Keratinocyte (primary cell): ENCODE data around the gene MYT1. TPM values are rescaled to one million over a fixed set of nuclear protein-coding genes. Genes with fewer than 3 reads are reported as not detected.
A peak's percentile ranks its signal among the peaks of the same experiment; 100 is the strongest.

Experiments
- DNase-seq: peaks from one replicate; pipeline ENCODE4 v3.0.0-alpha.2; 2011; ENCODE audit warnings: low read depth, missing footprints, low spot score
- FAIRE-seq: peaks from 2 replicates; lab custom pipeline; 2011; peaks lifted over from hg19 to GRCh38; lab: Jason Lieb, UNC
- H2AFZ ChIP-seq: 2 replicates; pipeline ENCODE4 v1.6.0; 2012; ENCODE audit warnings: low read length, control low read depth, inconsistent platforms; ENCODE audit not compliant: control insufficient read depth
- H3K27ac ChIP-seq: 2 replicates; pipeline ENCODE4 v1.5.1; 2011; ENCODE audit warnings: low read length; ENCODE audit not compliant: control insufficient read depth, insufficient read depth
- H3K27me3 ChIP-seq: 3 replicates; pipeline ENCODE4 v1.6.0; 2011; ENCODE audit warnings: low read length; ENCODE audit not compliant: control insufficient read depth, insufficient read depth; ENCODE audit errors: extremely low read depth
- H3K36me3 ChIP-seq, 2 experiments: 2 replicates in 1 of 2; 3 replicates in 1 of 2; pipeline ENCODE4 v1.5.1; 2011; ENCODE audit warnings: low read length in 2 of 2, mild to moderate bottlenecking in 1 of 2; ENCODE audit not compliant: control insufficient read depth in 2 of 2, insufficient read depth in 2 of 2; ENCODE audit errors: extremely low read depth in 1 of 2
- H3K4me1 ChIP-seq: 3 replicates; pipeline ENCODE4 v1.5.1; 2011; ENCODE audit warnings: low read length; ENCODE audit not compliant: control insufficient read depth, insufficient read depth; ENCODE audit errors: extremely low read depth
- H3K4me2 ChIP-seq: 3 replicates; pipeline ENCODE4 v1.6.0; 2011; ENCODE audit warnings: low read depth, low read length; ENCODE audit not compliant: control insufficient read depth, insufficient read depth; ENCODE audit errors: extremely low read depth
- H3K4me3 ChIP-seq, 3 experiments: fragments of 200-600 bp in 1 of 3; sonication (generic) in 1 of 3; 2 replicates in 2 of 3; 3 replicates in 1 of 3; pipeline ENCODE4 v1.5.1; 2011 to 2016; ENCODE audit warnings: low read length in 3 of 3, mild to moderate bottlenecking in 3 of 3, control low read depth in 2 of 3, inconsistent platforms in 1 of 3, low read depth in 1 of 3, mixed read lengths in 1 of 3, mixed run types in 1 of 3, moderate library complexity in 1 of 3; ENCODE audit not compliant: control insufficient read depth in 2 of 3, insufficient read depth in 2 of 3; ENCODE audit errors: extremely low read depth in 1 of 3
- H3K79me2 ChIP-seq: 2 replicates; pipeline ENCODE4 v1.6.0; 2012; ENCODE audit warnings: low read length; ENCODE audit not compliant: control insufficient read depth, insufficient read depth
- H3K9ac ChIP-seq: 3 replicates; pipeline ENCODE4 v1.6.0; 2011; ENCODE audit warnings: low read length; ENCODE audit not compliant: control insufficient read depth, insufficient read depth; ENCODE audit errors: extremely low read depth
- H3K9me1 ChIP-seq: 3 replicates; pipeline ENCODE4 v1.6.0; 2011; ENCODE audit warnings: low read length; ENCODE audit not compliant: control insufficient read depth, insufficient read depth; ENCODE audit errors: extremely low read depth
- H3K9me3 ChIP-seq: 2 replicates; pipeline ENCODE4 v1.5.1; 2012; ENCODE audit warnings: low read depth, low read length; ENCODE audit not compliant: control insufficient read depth
- H4K20me1 ChIP-seq: 3 replicates; pipeline ENCODE4 v1.6.0; 2011; ENCODE audit warnings: low read length; ENCODE audit not compliant: control insufficient read depth, insufficient read depth; ENCODE audit errors: extremely low read depth
- CTCF ChIP-seq, 3 experiments: IDR thresholded peaks in 1 of 3; conservative IDR thresholded peaks in 1 of 3; optimal IDR thresholded peaks in 1 of 3; 2 replicates in 2 of 3; 3 replicates in 1 of 3; pipeline versions ENCODE3 to v1.5.1; 2011; ENCODE audit warnings: low read length in 3 of 3, mild to moderate bottlenecking in 3 of 3, moderate library complexity in 2 of 3, control low read depth in 1 of 3, inconsistent platforms in 1 of 3; ENCODE audit not compliant: insufficient read depth in 2 of 3; ENCODE audit errors: extremely low read depth in 1 of 3
- EZH2 ChIP-seq: IDR thresholded peaks from one replicate; pipeline ENCODE4 v1.6.1; 2012; ENCODE audit warnings: inconsistent platforms, mild to moderate bottlenecking, low read length, moderate library complexity
- dilution Hi-C: fragments of 300-500 bp; cut with MboI; formaldehyde crosslinking; loops from one replicate; pipeline ENCODE4 v1.7.0; 2020; ENCODE audit warnings: low sequenced_read_pairs; ENCODE audit not compliant: extremely low pct_ligation_motif_present
- polyA plus RNA-seq, 5 experiments: library from polyadenylated mRNA; depleted of rRNA in 3 of 5; stranded (reverse) in 3 of 5; stranded (forward) in 1 of 5; unstranded in 1 of 5; fragments of >200 nt; gene quantifications; 1 replicate in 1 of 5; 2 replicates in 3 of 5; 3 replicates in 1 of 5; pipeline versions ENCODE4 v1.2.1 to v1.2.3, GENCODE V29; 2011 to 2012; ENCODE audit warnings: missing spikeins in 2 of 5, low read depth in 1 of 5, low replicate concordance in 1 of 5

MYT1 gene
- polyA plus RNA-seq, 1 donor (not counting 4 experiments of a cell fraction or from before 2014, with no cell fraction given), result not detected

DNA sequence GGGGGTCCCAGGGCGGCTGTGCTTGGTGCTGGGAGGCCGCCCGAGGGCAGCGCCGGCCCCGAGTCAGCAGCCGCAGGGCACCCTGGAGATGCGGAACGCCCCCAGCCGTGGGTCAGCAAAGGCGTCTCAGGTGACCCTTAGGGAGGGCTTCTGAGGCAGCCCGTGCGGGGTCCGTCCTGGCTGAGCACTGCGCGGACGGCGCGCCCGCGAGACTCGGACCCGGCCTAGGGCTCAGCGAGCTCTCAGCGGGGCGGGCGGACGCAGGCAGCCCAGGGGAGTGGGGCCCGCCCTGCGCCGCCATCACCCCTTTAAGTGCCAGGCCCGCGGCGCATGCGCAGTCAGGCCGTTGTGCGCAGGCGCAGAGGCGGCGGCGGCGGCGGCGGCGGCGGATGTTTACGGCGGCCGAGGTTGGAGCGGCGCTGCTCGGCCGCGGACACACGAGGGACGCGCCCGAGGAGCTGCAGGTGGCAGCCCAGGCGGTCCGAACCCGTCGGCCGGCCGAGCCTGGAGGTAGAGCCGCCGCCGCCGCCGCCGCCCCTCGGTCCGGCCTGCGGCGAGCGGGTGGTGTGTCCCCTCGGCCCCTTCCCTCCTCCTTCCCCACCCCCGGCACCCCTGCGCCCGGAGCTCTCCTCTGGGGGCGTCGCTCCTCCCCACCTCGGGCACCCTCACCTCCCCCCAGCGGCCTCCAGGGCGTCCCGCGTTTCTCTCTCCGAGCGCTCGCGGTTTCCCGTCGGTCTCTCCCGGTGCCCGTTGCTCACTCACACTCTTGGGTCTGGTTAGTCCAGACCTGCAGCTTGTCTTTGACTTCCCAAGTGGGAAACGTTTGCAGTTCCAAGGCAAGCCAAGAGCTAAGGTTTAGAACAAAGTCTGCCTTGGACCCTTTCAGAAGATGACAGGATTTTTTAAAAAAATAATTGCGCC is 91.4 kb downstream of the MYT1 start, which contains the start of gene PCMTD2:
PCMTD2 (plus strand) TSS at position 388 of the 921 bp plus-strand sequence. CDS start 4,218 bp downstream, outside the sequence.
- Histone ChIP-seq H3K27ac (peak within 1 kb of the TSS; percentile 66), H3K79me2 (peaks cover 6% of the 10 kb centered on the region), H2AFZ (peak within 1 kb of the TSS; percentile 90), H4K20me1 (no peaks in the 10 kb centered on the region), H3K36me3 (peaks cover 0 to 4% of the 10 kb centered on the region in 2 experiments), H3K4me3 (peak within 1 kb of the TSS; percentile 73 to 94 (median 82)), H3K9me1 (no peaks in the 10 kb centered on the region), H3K9ac (peak within 1 kb of the TSS; percentile 82), H3K4me2 (peak within 1 kb of the TSS; percentile 90), H3K27me3 (peaks cover 2% of the 10 kb centered on the region), H3K4me1 (peaks cover 9% of the 10 kb centered on the region), H3K9me3 (no peaks in the 10 kb centered on the region)
- TF ChIP-seq CTCF (optimal IDR thresholded peaks at IDR 0.05 in 1 of 3, IDR thresholded peaks at IDR 0.05 in 1 of 3, conservative IDR thresholded peaks at IDR 0.05 in 1 of 3; ENCODE audit: extremely low read depth in 1 of 3, insufficient read depth in 2 of 3, low read length in 3 of 3) (no peak), EZH2 (no peak)
- dilution Hi-C loops, result no loop called here
- DNase-seq (peak; percentile 13), FAIRE-seq (no peak)

- TF ChIP-seq EZH2 (no peak), CTCF (optimal IDR thresholded peaks at IDR 0.05 in 1 of 3, IDR thresholded peaks at IDR 0.05 in 1 of 3, conservative IDR thresholded peaks at IDR 0.05 in 1 of 3; ENCODE audit: extremely low read depth in 1 of 3, insufficient read depth in 2 of 3, low read length in 3 of 3) (no peak)
- H3K4me1 ChIP-seq, result peaks cover 9% of the 10 kb centered on the region
- H3K4me2 ChIP-seq, result peak overlapping the region; percentile 69
- H3K4me3 ChIP-seq, result peak overlapping the region; percentile 73 to 94 (median 82)
- H3K27ac ChIP-seq, result peak overlapping the region; percentile 66
- no peaks in the 10 kb centered on the region for H4K20me1 ChIP-seq
- H3K36me3 ChIP-seq, result peaks cover 0 to 4% of the 10 kb centered on the region in 2 experiments
- H3K9ac ChIP-seq, result peak overlapping the region; percentile 82
- H2AFZ ChIP-seq, result peak overlapping the region; percentile 57
- dilution Hi-C loops, result no loop called here
- H3K79me2 ChIP-seq, result peaks cover 6% of the 10 kb centered on the region
- DNase-seq (no peak), FAIRE-seq (no peak)
- H3K27me3 ChIP-seq, result no peaks in the 10 kb centered on the region
- H3K9me3 ChIP-seq, result no peaks in the 10 kb centered on the region
- no peaks in the 10 kb centered on the region for H3K9me1 ChIP-seq
Observed at GRCh38 chr20:64256282-64256935, 92.2 kb downstream of the MYT1 start.
